Thyroid gland (tissue), 4 donors: ENCODE data around the gene ATP2B1.

ENCODE experiments used
- CTCF ChIP-seq, 6 experiments: fragments of 200-600 bp in 3 of 6; fragments of 450-650 bp in 3 of 6; sonication (generic) in 3 of 6; IDR thresholded peaks; one replicate each; pipeline ENCODE4 v1.5.1; 2016 to 2019; ENCODE audit warnings: antibody characterized with exemption in 6 of 6, mild to moderate bottlenecking in 2 of 6, inconsistent platforms in 1 of 6, moderate library complexity in 1 of 6
- POLR2A ChIP-seq, 2 donors: fragments of 450-650 bp; IDR thresholded peaks; one replicate each; pipeline ENCODE4 v1.6.1; 2017; ENCODE audit warnings: antibody characterized with exemption in 2 of 2, mild to moderate bottlenecking in 2 of 2, moderate library complexity in 1 of 2

GRCh38 chr12:89721291-89721987, 12.8 kb upstream of the ATP2B1 start:
- TF ChIP-seq POLR2A (IDR thresholded peaks at IDR 0.05) (no peak), CTCF (IDR thresholded peaks at IDR 0.05) (no peak)
